Measurements from ENCODE around the gene ALX4. TPM values are rescaled to one million over a fixed set of nuclear protein-coding genes. Genes with fewer than 3 reads are reported as not detected.
A peak's percentile ranks its signal among the peaks of the same experiment; 100 is the strongest.

Gene ALX4
- total and polyA plus RNA-seq, 9 of the 15 experiments (the other 6 are each of a cell fraction or from before 2014, with no cell fraction given), result 0.07 to 1.2 (median 0.33) TPM

- peaks cover 4 to 6% of the 10 kb centered on the region in 2 experiments; a peak in 3 of 5 replicates for H3K27me3 ChIP-seq (ENCODE audit: control insufficient read depth in 2 of 2, insufficient read depth in 2 of 2, low read length in 2 of 2)
- ATAC-seq, result no peak
- H4K20me1 ChIP-seq (replicated peaks; ENCODE audit: control insufficient read depth, insufficient read depth, low read length), result no peaks in the 10 kb centered on the region
- in situ Hi-C loops (cut with MboI), result no loop called here
- H3K4me2 ChIP-seq (ENCODE audit: insufficient read depth, low read length), result no peak overlapping the region
- ChIA-PET POLR2A (interaction anchor here (1.6 kb wide), 1 partner anchor 12 kb away, joined by 4 read pairs; no protein-coding TSS in a partner anchor), CTCF (ENCODE audit: low intra/inter-chr PET ratio) (interaction anchor here (0.6 to 1.4 kb wide), 3 partner anchors 15 to 193 kb away, joined by 4 to 12 read pairs (median 4); no protein-coding TSS in a partner anchor)
- H3K4me1 ChIP-seq (replicated peaks in 1 of 2; ENCODE audit: control insufficient read depth in 2 of 2, insufficient read depth in 2 of 2, low read length in 2 of 2), result peaks cover 7 to 22% of the 10 kb centered on the region in 2 experiments
- H3K9me1 ChIP-seq (ENCODE audit: control insufficient read depth, insufficient read depth, low read length), result no peaks in the 10 kb centered on the region
- H2AFZ ChIP-seq (ENCODE audit: low read depth, low read length), result peak overlapping the region; percentile 89
- WGBS (ENCODE audit: insufficient coverage, low coverage, missing lambda C conversion rate), result 46% methylated on average over 5 of the region's 5 CpGs
- H3K36me3 ChIP-seq (ENCODE audit: control insufficient read depth, insufficient read depth, low read length), result no peaks in the 10 kb centered on the region
- H3K79me2 ChIP-seq (ENCODE audit: control insufficient read depth, insufficient read depth, low read length), result no peaks in the 10 kb centered on the region
- intact Hi-C loops (cut with micrococcal nuclease), result loop anchor here (1.0 to 2.0 kb wide), 2 partner anchors 39 to 193 kb away; no protein-coding TSS in a partner anchor
- TF ChIP-seq ZFP36 (IDR thresholded peaks at IDR 0.05; ENCODE audit: low read depth, low read length, partially characterized antibody), result peak; percentile 88
- no peak for TF ChIP-seq ZNF274 (IDR thresholded peaks at IDR 0.05; ENCODE audit: borderline replicate concordance, low read depth, low read length)
- peak; percentile 72 for TF ChIP-seq BRD9 (IDR thresholded peaks at IDR 0.05; ENCODE audit: low read depth, partially characterized antibody)
- peak; percentile 83 for TF ChIP-seq BCOR (IDR thresholded peaks at IDR 0.05)
- TF ChIP-seq, protein P1, sequence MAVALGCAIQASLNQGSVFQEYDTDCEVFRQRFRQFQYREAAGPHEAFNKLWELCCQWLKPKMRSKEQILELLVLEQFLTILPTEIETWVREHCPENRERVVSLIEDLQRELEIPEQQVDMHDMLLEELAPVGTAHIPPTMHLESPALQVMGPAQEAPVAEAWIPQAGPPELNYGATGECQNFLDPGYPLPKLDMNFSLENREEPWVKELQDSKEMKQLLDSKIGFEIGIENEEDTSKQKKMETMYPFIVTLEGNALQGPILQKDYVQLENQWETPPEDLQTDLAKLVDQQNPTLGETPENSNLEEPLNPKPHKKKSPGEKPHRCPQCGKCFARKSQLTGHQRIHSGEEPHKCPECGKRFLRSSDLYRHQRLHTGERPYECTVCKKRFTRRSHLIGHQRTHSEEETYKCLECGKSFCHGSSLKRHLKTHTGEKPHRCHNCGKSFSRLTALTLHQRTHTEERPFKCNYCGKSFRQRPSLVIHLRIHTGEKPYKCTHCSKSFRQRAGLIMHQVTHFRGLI (CRISPR knock-in tag; IDR thresholded peaks at IDR 0.05), result no peak
- TF ChIP-seq KDM1A (IDR thresholded peaks at IDR 0.05), result peak; percentile 31 to 67; a peak in 3 of 4 replicates
- peak; percentile 87 for TF ChIP-seq RBM25 (IDR thresholded peaks at IDR 0.05; ENCODE audit: low read depth, low read length, severe bottlenecking)
- TF ChIP-seq PTBP1 (IDR thresholded peaks at IDR 0.05; ENCODE audit: low read depth, low read length), result 0 out of 2 replicates have a peak, but pooled peaks have one; percentile 44
- H3K4me3 ChIP-seq, result no peak overlapping the region
- no peak for DNase-seq (ENCODE audit: extremely low read depth in 1 of 4, low spot score in 3 of 4)
- peak overlapping the region in 1 of 2 experiments; percentile 14; a peak in 1 of 4 replicates for H3K9ac ChIP-seq (ENCODE audit: insufficient read depth in 1 of 2, low read depth in 2 of 2, low read length in 2 of 2)
- H3K27ac ChIP-seq (ENCODE audit: extremely low read depth, low read depth, low read length), result no peak overlapping the region
- BruUV-seq (replicated peaks), result no TSS peak
- H3K9me3 ChIP-seq (replicated peaks; ENCODE audit: control insufficient read depth, insufficient read depth, low read depth, low read length), result no peaks in the 10 kb centered on the region
- no peak for FAIRE-seq
Measured at GRCh38 chr11:44325698-44326097, 15.8 kb upstream of the ALX4 start.
